GM18508 (cell line): ENCODE data around the gene SUSD2.
"Not testable (repeated sequence)": the region's sequence is repeated elsewhere in the genome, so short reads cannot be mapped to it uniquely, and the experiment has no call there.

Source experiments
- ATAC-seq: cut with Tn5 transposase; IDR thresholded peaks from one replicate; pipeline ENCODE4 v1.9.1; 2021; ENCODE audit warnings: moderate number of reproducible peaks; ENCODE audit not compliant: insufficient read depth, unreplicated experiment

Gene SUSD2

GRCh38 chr22:24175160-24175808 is 6.0 kb upstream of the SUSD2 start:
- ATAC-seq = no peak

GRCh38 chr22:24176040-24176439 is 5.2 kb upstream of the SUSD2 start:
- no peak for ATAC-seq

GRCh38 chr22:24176630-24177029 is 4.7 kb upstream of the SUSD2 start:
- ATAC-seq = no peak

GRCh38 chr22:24177045-24177444 is 4.2 kb upstream of the SUSD2 start:
- ATAC-seq = no peak

GRCh38 chr22:24177456-24177855 is 3.8 kb upstream of the SUSD2 start:
- no peak for ATAC-seq

GRCh38 chr22:24178021-24178431 is 3.3 kb upstream of the SUSD2 start:
- ATAC-seq = no peak

GRCh38 chr22:24178502-24179440 is 2.5 kb upstream of the SUSD2 start:
- ATAC-seq = no peak

GRCh38 chr22:24179478-24180210 is 1.6 kb upstream of the SUSD2 start:
- ATAC-seq = no peak

GRCh38 chr22:24180316-24181087 is 785 bp upstream of the SUSD2 start:
- no peak for ATAC-seq

GRCh38 chr22:24181996-24182899 is 961 bp downstream of the SUSD2 start:
- ATAC-seq = no peak

- not testable (repeated sequence) for ATAC-seq
Observed at GRCh38 chr22:24182900-24183246, 1.6 kb downstream of the SUSD2 start.

GRCh38 chr22:24183321-24184031 is 2.2 kb downstream of the SUSD2 start:
- ATAC-seq = no peak

GRCh38 chr22:24184057-24184798 is 2.9 kb downstream of the SUSD2 start:
- ATAC-seq = no peak

- no peak for ATAC-seq
Observed at GRCh38 chr22:24185001-24185500, 3.8 kb downstream of the SUSD2 start.

GRCh38 chr22:24185501-24186351 is 4.4 kb downstream of the SUSD2 start:
- ATAC-seq = no peak

- no peak for ATAC-seq
Observed at GRCh38 chr22:24186352-24186740, 5.1 kb downstream of the SUSD2 start.
